Thymus (tissue), 11 donors: ENCODE measurements around the gene FOXO1. TPM values are rescaled to one million over a fixed set of nuclear protein-coding genes. Genes with fewer than 3 reads are reported as not detected.

Experiments
- DNase-seq, 9 donors: peaks; one replicate each; pipeline ENCODE4 v3.0.0-alpha.2; 2013; ENCODE audit warnings: low spot score in 9 of 9, low read depth in 6 of 9, missing footprints in 1 of 9
- H3K27ac ChIP-seq, 2 donors: one replicate each; pipeline ENCODE4 v1.5.1; 2013; ENCODE audit warnings: control low read depth in 1 of 2, low read depth in 1 of 2, low read length in 1 of 2, mild to moderate bottlenecking in 1 of 2, moderate library complexity in 1 of 2
- H3K27me3 ChIP-seq, 2 donors: one replicate each; pipeline ENCODE4 v1.5.1; 2013; ENCODE audit warnings: low read length in 1 of 2; ENCODE audit not compliant: control insufficient read depth in 2 of 2, insufficient read depth in 1 of 2
- H3K36me3 ChIP-seq, 2 donors: one replicate each; pipeline ENCODE4 v1.5.1; 2013; ENCODE audit warnings: low read length in 1 of 2, mild to moderate bottlenecking in 1 of 2, moderate library complexity in 1 of 2; ENCODE audit not compliant: control insufficient read depth in 2 of 2, insufficient read depth in 2 of 2
- H3K4me1 ChIP-seq, 2 donors: one replicate each; pipeline ENCODE4 v1.5.1; 2013; ENCODE audit warnings: low read length in 2 of 2; ENCODE audit not compliant: control insufficient read depth in 2 of 2, insufficient read depth in 2 of 2
- H3K4me3 ChIP-seq, 2 donors: one replicate each; pipeline ENCODE4 v1.5.1; 2013; ENCODE audit warnings: low read length in 2 of 2, control low read depth in 1 of 2, mild to moderate bottlenecking in 1 of 2
- H3K9me3 ChIP-seq, 2 donors: one replicate each; pipeline ENCODE4 v1.5.1; 2013; ENCODE audit warnings: low read length in 1 of 2, mild to moderate bottlenecking in 1 of 2; ENCODE audit not compliant: control insufficient read depth in 2 of 2, insufficient read depth in 1 of 2
- WGBS: extraction: QIAGEN DNeasy Blood & Tissue Kit; methylation state at CpG from one replicate; pipeline ENCODE4 v1.1.7; 2013; 5-methylcytosine and 5-hydroxymethylcytosine counted together
- polyA plus RNA-seq: library from polyadenylated mRNA; stranded (reverse); fragments of 200-250 nt; gene quantifications from one replicate; pipeline ENCODE4 v1.2.3, GENCODE V29; 2013
- total RNA-seq: library from RNA; stranded (reverse); fragments of 120-200 nt; gene quantifications from one replicate; pipeline ENCODE4 v1.2.4, GENCODE V29; 2013
- donor health status: healthy.

Gene FOXO1
- total and polyA plus RNA-seq, 2 donors = 8.7 to 17.2 TPM

DNA sequence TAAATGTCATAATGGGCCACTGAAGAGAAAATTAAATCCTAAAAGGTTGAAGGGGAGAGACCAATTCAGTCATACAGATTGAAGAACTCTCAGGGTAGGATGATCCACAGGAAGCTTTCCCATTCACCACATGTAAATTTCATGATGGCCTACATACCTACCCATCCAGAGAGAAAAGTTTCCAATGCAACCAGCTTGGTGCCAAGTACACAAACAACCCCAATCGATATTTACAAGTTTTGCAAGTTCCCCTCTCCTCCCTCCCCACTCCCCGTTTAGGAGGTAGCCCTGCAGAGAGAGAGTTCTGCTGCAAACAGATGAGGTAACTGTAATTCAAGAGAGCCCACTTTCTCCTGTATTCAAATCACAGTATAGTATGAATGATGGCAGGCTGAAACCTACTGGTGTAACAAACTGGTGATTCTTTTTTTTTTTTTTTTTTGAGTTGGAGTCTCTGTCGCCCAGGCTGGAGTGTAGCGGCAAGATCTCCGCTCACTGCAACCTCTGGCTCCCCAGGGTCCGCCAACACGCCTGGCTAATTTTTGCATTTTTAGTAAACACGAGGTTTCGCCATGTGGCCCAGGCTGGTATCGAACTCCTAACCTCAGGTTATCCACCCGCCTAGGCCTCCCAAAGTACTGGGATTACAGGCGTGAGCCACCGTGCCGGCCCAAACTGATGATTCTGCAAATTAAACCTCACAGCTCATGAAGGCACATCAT is 14.4 kb downstream of the FOXO1 start:
- Histone ChIP-seq H3K36me3 (no peaks in the 10 kb centered on the region), H3K4me3 (no peak overlapping the region), H3K4me1 (peaks cover 0 to 2% of the 10 kb centered on the region in 2 donors), H3K9me3 (no peaks in the 10 kb centered on the region), H3K27me3 (no peaks in the 10 kb centered on the region), H3K27ac (no peak overlapping the region)
- no peak for DNase-seq
- 96% methylated on average over 14 of the region's 14 CpGs for WGBS

DNA sequence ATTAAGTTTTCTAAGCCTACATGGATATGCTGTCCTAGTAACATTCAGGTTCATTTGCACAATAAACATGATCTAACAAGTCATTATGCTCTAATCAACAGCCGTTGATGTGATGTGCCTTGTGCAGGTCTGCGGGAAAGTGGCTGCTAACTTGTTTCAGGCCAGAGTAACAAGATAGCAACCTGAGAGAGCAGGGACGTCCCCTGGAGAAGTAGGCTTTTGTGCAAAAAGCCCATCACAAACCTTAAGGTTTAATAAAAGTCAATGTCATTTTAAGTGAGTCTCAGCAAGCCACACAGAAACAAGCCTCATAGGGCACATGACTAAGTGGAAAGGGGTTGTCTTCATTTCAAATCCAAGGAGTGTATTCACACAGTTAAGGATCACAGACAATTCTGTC is 17.6 kb downstream of the FOXO1 start:
- 89% methylated on average over 3 of the region's 3 CpGs for WGBS
- Histone ChIP-seq H3K36me3 (no peaks in the 10 kb centered on the region), H3K9me3 (no peaks in the 10 kb centered on the region), H3K27me3 (no peaks in the 10 kb centered on the region), H3K4me1 (peaks cover 0 to 2% of the 10 kb centered on the region in 2 donors), H3K4me3 (no peak overlapping the region), H3K27ac (no peak overlapping the region)
- no peak for DNase-seq

GRCh38 chr13:40648040-40648439 is 18.4 kb downstream of the FOXO1 start:
- H3K27ac ChIP-seq = no peak overlapping the region

DNA sequence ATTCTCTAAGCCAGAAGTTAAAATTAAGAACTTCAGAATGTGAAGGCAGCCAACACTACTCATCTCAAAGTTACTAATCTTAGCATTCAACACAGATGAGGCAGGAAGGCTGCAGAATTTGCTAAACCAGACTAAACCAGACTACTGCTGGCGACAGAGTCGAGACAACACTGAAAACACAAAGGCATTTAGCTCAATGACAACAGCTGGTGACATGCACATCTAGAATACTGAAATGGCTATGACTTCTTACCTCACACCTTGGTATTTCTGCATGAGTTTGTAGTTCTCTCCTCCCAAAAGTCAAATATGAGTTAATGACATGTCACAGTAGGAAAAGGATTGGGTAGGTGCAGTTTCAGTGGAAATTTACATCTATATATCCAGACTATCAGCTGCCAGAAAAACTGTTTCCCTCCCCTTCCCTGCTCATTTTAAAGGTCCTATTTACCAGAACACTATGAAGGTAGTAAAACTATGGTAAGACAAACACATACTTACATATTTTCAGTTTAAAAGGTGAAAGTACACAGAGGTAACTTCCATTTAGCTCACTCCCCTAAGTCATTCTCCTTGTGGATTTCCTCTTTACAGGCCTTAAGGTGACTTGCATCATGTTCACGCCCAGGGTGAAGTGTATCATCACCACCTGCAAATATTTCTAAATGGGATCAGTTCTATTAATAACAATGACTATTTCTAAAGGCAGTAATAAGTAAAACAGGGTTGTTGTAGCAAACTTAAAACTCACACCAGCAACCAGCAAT is 21.4 kb downstream of the FOXO1 start:
- 89% methylated on average over 3 of the region's 3 CpGs for WGBS
- peak in 1 of 9 donors; percentile 14 for DNase-seq
- Histone ChIP-seq H3K36me3 (no peaks in the 10 kb centered on the region), H3K4me3 (no peak overlapping the region), H3K9me3 (no peaks in the 10 kb centered on the region), H3K4me1 (peaks cover 0 to 2% of the 10 kb centered on the region in 2 donors), H3K27me3 (no peaks in the 10 kb centered on the region), H3K27ac (no peak overlapping the region)

More at GRCh38 chr13:40648040-40648439, 18.4 kb downstream of the FOXO1 start:
- no peak for DNase-seq
- Histone ChIP-seq H3K9me3 (no peaks in the 10 kb centered on the region), H3K4me1 (peaks cover 0 to 2% of the 10 kb centered on the region in 2 donors), H3K4me3 (no peak overlapping the region), H3K36me3 (no peaks in the 10 kb centered on the region), H3K27me3 (no peaks in the 10 kb centered on the region)
- WGBS = 33% methylated on average over 2 of the region's 2 CpGs

- H3K27me3 ChIP-seq = no peaks in the 10 kb centered on the region
- no peak overlapping the region for H3K27ac ChIP-seq
- H3K4me1 ChIP-seq = no peaks in the 10 kb centered on the region
- DNase-seq = no peak
- H3K36me3 ChIP-seq = no peaks in the 10 kb centered on the region
- no peaks in the 10 kb centered on the region for H3K9me3 ChIP-seq
- no peak overlapping the region for H3K4me3 ChIP-seq
- 63% methylated on average over 11 of the region's 11 CpGs for WGBS
Observed at GRCh38 chr13:40640845-40641458, 25.5 kb downstream of the FOXO1 start.

DNA sequence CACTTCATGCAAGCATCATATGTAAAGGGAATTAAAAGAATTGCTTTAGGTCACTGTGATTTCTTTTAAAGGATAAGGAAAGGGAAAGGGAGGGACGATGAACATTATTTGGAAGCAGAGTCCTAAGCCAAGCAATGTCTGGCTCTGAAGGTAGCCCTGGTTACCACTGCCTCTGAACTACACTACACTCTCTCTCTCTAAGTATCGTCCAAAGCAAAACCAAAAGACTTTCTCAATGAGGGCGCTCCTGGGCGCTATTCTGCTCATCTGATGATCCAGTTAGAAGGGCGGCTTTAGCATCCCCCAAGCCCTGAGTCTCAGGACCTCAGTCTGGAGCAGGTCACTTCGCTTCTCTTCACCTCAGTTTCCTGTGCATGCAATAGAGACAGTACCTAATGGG is 26.2 kb downstream of the FOXO1 start:
- Histone ChIP-seq H3K4me3 (no peak overlapping the region), H3K36me3 (no peaks in the 10 kb centered on the region), H3K27ac (no peak overlapping the region), H3K27me3 (no peaks in the 10 kb centered on the region), H3K9me3 (no peaks in the 10 kb centered on the region), H3K4me1 (no peaks in the 10 kb centered on the region)
- DNase-seq = no peak
- WGBS = 95% methylated on average over 6 of the region's 6 CpGs

DNA sequence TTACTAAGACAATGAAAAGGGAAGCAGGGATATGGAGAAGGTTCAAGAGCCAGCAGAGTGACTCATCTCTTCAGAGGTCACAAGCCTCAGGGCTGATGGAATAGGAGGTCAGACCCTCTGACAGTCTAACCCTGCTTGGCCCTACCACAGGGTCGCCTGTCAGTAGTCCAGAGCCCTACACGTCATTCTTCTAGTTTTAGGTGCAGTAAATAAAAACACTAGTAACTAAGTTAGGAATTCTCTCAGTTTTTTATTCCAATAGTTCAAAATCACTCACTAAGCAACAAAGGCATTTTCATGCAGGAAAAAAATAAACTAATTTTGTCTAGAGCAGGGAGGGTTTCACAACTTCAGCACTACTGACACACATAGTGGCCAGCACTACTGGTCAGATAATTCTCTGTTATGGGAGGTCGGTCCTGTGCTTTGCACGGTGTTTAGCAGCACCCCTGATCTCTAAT is 27.2 kb downstream of the FOXO1 start:
- Histone ChIP-seq H3K27me3 (no peaks in the 10 kb centered on the region), H3K27ac (no peak overlapping the region), H3K4me3 (no peak overlapping the region), H3K4me1 (no peaks in the 10 kb centered on the region), H3K36me3 (no peaks in the 10 kb centered on the region), H3K9me3 (no peaks in the 10 kb centered on the region)
- no peak for DNase-seq
- 92% methylated on average over 4 of the region's 4 CpGs for WGBS

- Histone ChIP-seq H3K4me3 (no peak overlapping the region), H3K27ac (no peak overlapping the region), H3K4me1 (no peaks in the 10 kb centered on the region), H3K27me3 (no peaks in the 10 kb centered on the region), H3K9me3 (no peaks in the 10 kb centered on the region), H3K36me3 (no peaks in the 10 kb centered on the region)
- DNase-seq = no peak
- 73% methylated on average over 5 of the region's 5 CpGs for WGBS
Observed at GRCh38 chr13:40637643-40638042, 28.8 kb downstream of the FOXO1 start.
